ENCODE measurements around the gene SYNGR2. TPM values are rescaled to one million over a fixed set of nuclear protein-coding genes. Genes with fewer than 3 reads are reported as not detected.
"Not testable (repeated sequence)": the region's sequence is repeated elsewhere in the genome, so short reads cannot be mapped to it uniquely, and the experiment has no call there.

The SYNGR2 gene
- total and polyA plus RNA-seq, 2 experiments from 2014 or later: 107 to 269 TPM

GRCh38 chr17:78170692-78171590 lies 2.6 kb downstream of the SYNGR2 start:
- H3K4me3 ChIP-seq: no peak overlapping the region
- H3K4me1 ChIP-seq (ENCODE audit: low read depth): peaks cover 33% of the 10 kb centered on the region
- H3K27me3 ChIP-seq: no peaks in the 10 kb centered on the region
- peaks cover 6% of the 10 kb centered on the region for H3K36me3 ChIP-seq
- peak overlapping the region; percentile 98 for H3K27ac ChIP-seq
- no peak for DNase-seq (ENCODE audit: low read depth in 1 of 2, low spot score in 1 of 2)
- TF ChIP-seq CTCF (IDR thresholded peaks at IDR 0.05; ENCODE audit: low read depth, low read length): no peak
- H3K9me3 ChIP-seq (ENCODE audit: low read depth): no peaks in the 10 kb centered on the region

- DNase-seq (ENCODE audit: low read depth in 1 of 2, low spot score in 1 of 2); H3K27me3 ChIP-seq; H3K9me3 ChIP-seq (ENCODE audit: low read depth); H3K4me3 ChIP-seq; H3K36me3 ChIP-seq: not testable (repeated sequence)
- Histone ChIP-seq H3K27ac (peak overlapping the region; percentile 98), H3K4me1 (ENCODE audit: low read depth) (peaks cover 39% of the 10 kb centered on the region)
Observed at GRCh38 chr17:78171591-78172248, 3.3 kb downstream of the SYNGR2 start.

GRCh38 chr17:78172249-78173051 lies 4.1 kb downstream of the SYNGR2 start:
- TF ChIP-seq CTCF (IDR thresholded peaks at IDR 0.05; ENCODE audit: low read depth, low read length): no peak
- H3K27me3 ChIP-seq: no peaks in the 10 kb centered on the region
- peak overlapping the region; percentile 98 for H3K27ac ChIP-seq
- peaks cover 44% of the 10 kb centered on the region for H3K4me1 ChIP-seq (ENCODE audit: low read depth)
- DNase-seq (ENCODE audit: low read depth in 1 of 2, low spot score in 1 of 2): peak; percentile 29 to 87
- H3K4me3 ChIP-seq: no peak overlapping the region
- H3K36me3 ChIP-seq: peaks cover 6% of the 10 kb centered on the region
- no peaks in the 10 kb centered on the region for H3K9me3 ChIP-seq (ENCODE audit: low read depth)

DNA sequence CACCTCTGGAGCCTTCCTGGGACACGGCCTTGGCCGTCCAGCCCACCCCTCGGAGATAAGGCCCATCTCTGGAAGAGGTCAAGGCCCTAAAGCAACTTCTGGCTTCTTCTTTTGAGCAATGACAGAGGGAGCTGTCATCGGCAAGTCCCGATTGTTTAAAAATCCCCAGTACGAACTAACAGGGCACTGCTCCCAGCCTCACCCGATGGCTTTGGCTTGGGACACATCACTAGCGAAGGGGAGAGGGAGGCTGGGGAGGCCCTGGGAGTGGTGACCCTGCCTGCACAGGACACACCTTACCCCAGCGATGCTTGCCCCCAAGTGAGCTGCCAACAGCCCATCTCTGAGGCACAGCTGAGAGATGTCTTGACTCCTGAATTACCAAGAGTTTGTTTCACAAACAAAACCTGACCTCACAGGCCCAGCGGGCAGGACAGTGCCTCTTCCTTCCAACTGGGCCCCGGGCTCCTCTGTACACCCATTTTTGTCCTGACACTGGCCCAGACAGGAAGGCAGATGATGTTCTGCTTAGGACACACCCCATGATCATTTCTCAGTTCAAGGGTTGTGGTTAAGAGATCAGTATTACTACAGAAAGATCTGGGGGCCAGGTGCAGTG lies 4.8 kb downstream of the SYNGR2 start:
- Histone ChIP-seq H3K27ac (peak overlapping the region; percentile 98), H3K27me3 (no peaks in the 10 kb centered on the region), H3K9me3 (ENCODE audit: low read depth) (no peaks in the 10 kb centered on the region), H3K4me3 (no peak overlapping the region), H3K36me3 (peaks cover 6% of the 10 kb centered on the region), H3K4me1 (ENCODE audit: low read depth) (peaks cover 44% of the 10 kb centered on the region)
- no peak for TF ChIP-seq CTCF (IDR thresholded peaks at IDR 0.05; ENCODE audit: low read depth, low read length)
- peak in 1 of 2 donors; percentile 60 for DNase-seq (ENCODE audit: low read depth in 1 of 2, low spot score in 1 of 2)

- Histone ChIP-seq H3K4me1 (ENCODE audit: low read depth) (peaks cover 44% of the 10 kb centered on the region), H3K36me3 (peaks cover 6% of the 10 kb centered on the region), H3K27ac (peak overlapping the region; percentile 98), H3K4me3 (no peak overlapping the region), H3K9me3 (ENCODE audit: low read depth) (no peaks in the 10 kb centered on the region), H3K27me3 (no peaks in the 10 kb centered on the region)
- TF ChIP-seq CTCF (IDR thresholded peaks at IDR 0.05; ENCODE audit: low read depth, low read length): no peak
- DNase-seq (ENCODE audit: low read depth in 1 of 2, low spot score in 1 of 2): no peak
Observed at GRCh38 chr17:78174346-78174869, 6.0 kb downstream of the SYNGR2 start.

Data from cardiac muscle cell (in vitro differentiated cells and primary cell).